ES-I3 (cell line): ENCODE results near the gene ENDOV.

Source experiments
- H3K36me3 ChIP-seq: 2 replicates; pipeline ENCODE4 v1.6.1; 2013; ENCODE audit warnings: mild to moderate bottlenecking, low read length, control low read depth, moderate library complexity; ENCODE audit not compliant: insufficient read depth
- H3K4me1 ChIP-seq: 2 replicates; pipeline ENCODE4 v1.6.1; 2013; ENCODE audit warnings: mild to moderate bottlenecking, control low read depth, low read length; ENCODE audit not compliant: insufficient read depth
- H3K9ac ChIP-seq: 2 replicates; pipeline ENCODE4 v1.6.1; 2013; ENCODE audit warnings: low read depth, mild to moderate bottlenecking, low read length, moderate library complexity
- H3K9me3 ChIP-seq: 2 replicates; pipeline ENCODE4 v1.6.1; 2013; ENCODE audit warnings: mild to moderate bottlenecking, low read length, moderate library complexity; ENCODE audit not compliant: control insufficient read depth, insufficient read depth

ENDOV gene

DNA sequence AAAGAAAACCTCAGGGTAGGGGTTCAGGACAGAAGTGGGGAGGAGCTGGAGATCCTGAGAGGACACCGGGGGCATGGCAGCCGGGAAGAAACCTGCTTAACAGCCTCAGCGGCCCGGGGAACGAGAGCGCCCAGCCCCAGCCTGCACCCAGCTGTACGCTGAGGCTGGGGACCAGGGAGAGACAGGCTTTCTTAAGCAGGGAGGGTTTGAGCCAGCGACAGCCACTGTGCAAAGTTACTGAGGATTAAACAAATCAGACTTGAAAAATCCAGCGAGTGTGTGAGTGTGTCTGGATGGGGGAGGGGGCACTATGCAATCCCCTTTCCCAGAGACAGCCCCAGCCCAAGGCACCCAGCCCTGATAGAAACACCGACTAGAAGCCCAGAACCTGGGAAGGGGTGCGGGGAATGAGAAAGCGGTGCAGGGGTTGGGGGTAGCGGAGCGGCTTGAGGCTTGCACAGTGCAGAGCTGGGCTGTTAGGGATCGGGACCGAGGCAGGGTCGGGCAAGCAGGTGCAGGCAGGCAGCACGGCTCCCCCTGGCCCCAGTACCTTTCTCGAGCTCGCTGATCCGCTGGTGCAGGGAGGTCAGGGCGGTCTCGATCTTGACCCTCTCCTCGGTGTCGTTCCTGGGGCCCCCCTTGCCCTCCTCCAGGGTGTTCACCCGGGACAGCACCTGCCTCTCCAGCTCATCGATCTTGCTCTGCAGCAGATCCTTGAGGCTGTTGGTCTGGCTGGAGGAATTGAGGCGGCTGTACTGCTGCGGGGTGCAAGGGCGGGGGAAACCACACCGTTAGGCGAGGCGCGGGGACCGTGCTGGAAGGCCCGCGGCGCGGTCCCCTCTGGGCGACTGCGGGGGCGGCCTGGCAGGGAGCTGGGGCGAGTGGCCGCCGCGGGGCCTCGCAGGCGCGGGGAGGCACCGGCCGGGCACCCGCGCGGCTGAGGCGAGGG is 60.3 kb downstream of the ENDOV start:
- Histone ChIP-seq H3K36me3 (no peaks in the 10 kb centered on the region), H3K9me3 (no peaks in the 10 kb centered on the region), H3K9ac (peak overlapping the region; percentile 39; the same call in 1 of the 2 replicates), H3K4me1 (peaks cover 6% of the 10 kb centered on the region; the same call in 1 of the 2 replicates)

DNA sequence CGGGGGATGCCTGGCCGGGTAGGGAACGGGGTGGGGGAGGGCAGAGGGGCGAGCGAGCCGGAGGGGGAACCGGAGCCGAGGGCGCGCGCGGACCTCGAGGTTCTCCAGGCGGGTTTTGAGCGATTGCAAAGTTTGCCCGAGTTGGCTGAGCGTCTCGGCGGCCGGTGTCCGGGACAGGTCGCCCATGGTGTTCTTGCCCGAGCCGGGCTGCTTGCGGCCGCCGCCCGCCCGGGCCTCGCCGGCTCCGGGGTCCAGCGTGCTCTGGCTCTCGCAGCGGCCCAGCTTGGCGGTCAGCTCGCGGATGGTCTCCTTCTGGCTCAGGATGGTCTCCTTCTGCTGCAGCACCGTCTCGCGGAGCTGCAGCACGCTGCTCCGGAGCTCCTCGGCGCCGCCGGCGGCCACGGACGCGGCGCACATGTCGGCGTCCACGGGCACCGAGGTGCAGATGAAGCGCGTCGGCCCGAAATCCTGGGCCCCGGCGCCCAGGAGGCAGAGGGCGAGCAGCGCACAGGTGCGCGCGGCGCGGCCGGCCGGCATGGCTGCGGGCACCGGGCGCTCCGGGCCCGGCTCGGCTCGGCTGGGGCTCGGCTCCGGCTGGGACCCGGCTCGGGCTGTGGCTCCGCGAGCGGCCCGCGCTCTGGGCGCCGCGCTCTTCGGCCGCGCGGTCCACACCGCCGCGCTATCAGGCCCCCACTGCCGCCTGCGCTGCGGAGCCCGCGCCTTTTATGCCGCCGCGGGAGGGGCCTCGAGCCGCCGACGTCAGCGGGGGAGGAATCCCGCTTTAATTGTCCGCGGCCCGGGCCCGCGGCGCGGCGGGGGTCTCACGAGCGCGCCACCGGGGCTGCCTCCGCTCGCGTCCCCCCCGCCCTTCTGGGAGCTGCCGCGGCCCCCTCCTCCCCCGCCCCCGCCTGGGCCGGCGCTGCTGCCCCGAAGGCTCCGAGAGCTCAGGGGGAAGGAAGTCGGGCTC is 61.2 kb downstream of the ENDOV start, which contains the start of gene NPTX1:
Gene NPTX1 (minus strand): TSS at position 698 of the 967 bp plus-strand sequence. CDS start 161 bp downstream, at position 537.
- peaks cover 8% of the 10 kb centered on the region; the same call in 1 of the 2 replicates for H3K4me1 ChIP-seq

DNA sequence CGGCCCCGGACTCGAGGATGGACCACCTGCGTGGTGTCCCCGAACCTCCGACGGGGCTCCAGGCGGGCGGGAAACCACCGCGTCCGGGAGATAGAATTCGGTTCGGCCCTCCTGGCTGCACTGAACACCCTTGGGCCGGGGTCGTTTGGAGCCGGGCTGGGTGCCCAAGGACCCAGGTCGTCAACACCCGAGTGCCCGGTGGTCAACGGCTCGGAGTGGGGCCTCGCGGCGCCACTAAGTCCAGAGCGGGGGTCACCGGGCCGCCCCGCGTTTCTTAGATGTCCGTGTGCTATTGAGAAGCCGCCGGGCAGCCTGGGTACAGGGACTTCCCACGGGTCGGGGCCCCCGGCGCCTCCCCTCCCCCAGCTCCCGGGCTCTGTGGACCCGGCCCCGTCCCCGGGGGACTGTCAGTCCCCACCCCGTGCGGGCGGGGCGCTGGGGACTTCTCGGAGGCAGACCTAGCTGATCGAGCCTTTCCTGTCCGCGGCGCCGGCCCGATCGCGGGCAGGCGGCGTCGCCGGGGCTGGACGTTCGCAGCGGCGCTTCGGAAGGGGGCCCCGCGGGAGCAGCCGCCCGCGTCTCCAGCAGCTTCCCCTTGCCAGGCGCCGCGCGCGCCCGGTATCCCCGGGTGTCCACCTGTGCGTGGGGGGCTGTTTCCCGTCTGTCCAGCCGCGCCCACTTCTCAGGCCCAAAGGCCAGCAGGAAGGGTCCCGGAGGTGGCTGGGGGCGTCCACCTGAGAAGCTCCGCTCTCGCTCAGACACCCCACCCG is 62.1 kb downstream of the ENDOV start:
- Histone ChIP-seq H3K9ac (peak overlapping the region; percentile 52; the same call in 1 of the 2 replicates), H3K9me3 (no peaks in the 10 kb centered on the region), H3K4me1 (peaks cover 15% of the 10 kb centered on the region; the same call in 1 of the 2 replicates), H3K36me3 (no peaks in the 10 kb centered on the region)

More for the DNA sequence above, 61.2 kb downstream of the ENDOV start, which contains the start of gene NPTX1:
- H3K9me3 ChIP-seq, result no peaks in the 10 kb centered on the region
- no peaks in the 10 kb centered on the region for H3K36me3 ChIP-seq
- peak within 1 kb of the TSS; percentile 52; the same call in 1 of the 2 replicates for H3K9ac ChIP-seq

DNA sequence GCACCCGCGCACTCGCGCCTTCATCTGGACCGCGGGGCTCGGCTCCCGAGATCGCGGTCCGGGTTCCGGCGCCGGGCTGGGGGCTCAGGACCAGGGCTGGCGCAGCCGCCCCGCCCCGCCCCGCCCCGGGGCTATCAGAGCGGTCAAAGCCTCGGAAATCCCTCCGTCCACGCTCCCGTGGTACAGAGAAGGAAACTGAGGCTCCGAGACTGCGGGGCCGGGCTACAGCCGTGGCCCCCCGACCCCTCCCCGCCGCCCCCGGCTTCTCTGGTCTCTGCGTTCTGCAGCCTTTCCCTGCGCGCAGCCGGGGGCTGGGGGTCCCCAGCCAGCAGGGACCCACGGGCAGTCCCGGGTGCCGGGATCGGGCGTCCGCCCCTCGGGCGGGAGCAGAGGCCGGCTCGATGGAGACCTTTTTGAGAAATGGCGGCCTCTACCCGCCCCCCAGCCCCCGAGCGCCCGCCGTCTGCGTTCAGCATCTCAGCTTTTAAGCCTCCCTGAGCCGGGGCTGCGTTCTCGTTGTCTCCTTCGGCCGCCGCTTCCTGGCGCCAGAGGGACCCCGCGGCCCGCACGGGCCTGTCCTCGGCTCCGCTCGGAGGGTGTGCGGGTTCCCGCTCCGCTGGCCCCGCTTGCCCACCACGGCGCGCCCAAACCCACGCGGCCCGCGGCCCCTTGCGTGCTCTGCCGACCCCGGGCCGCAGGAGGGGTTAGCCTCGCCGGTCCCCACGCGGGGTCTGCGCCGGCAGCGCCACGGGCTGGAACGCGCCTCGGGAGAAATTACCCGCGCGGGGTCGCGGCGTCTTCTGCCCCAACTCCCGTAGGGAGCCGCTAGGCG is 62.9 kb downstream of the ENDOV start:
- Histone ChIP-seq H3K36me3 (no peaks in the 10 kb centered on the region), H3K9me3 (no peaks in the 10 kb centered on the region), H3K9ac (peak overlapping the region; percentile 52; the same call in 1 of the 2 replicates), H3K4me1 (peaks cover 17% of the 10 kb centered on the region; the same call in 1 of the 2 replicates)

DNA sequence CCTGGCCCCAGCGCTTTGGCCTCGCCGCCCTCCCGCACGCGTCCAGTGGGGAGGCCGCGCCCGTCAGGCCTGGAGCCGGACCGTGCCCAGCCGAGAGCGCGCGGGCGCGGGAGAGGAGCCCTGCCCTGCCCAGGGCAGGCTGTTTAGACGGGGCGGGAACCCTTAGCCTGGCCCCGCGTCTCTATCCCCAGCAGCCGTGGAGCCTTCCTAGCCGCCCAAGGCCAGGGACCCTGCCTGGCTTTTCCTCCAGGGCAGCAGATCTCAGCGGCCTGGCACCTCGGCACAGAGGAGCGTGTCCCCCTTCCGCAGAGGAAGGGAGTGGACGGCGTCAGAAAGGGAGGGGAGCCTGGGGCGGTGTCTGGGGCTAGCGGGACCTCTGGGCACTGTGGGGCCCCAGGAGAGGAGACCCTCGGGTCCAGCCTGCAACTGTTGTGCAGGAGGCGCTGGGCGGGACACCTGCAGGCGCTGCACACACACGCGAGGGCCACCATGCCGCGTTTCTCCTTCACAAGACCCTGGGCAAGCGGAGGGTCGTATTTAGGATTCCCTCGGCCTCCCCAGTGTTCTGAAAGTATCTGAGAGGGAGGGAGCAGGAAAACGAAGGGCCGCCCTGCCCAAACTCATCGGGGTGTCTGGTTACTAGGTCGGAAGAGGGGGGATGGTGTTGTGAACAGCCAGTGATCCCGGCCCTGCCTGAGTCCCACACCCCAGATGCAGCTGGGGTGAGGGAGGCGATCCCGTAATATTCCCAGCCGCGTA is 63.7 kb downstream of the ENDOV start:
- Histone ChIP-seq H3K9ac (peak overlapping the region; percentile 52; the same call in 1 of the 2 replicates), H3K4me1 (peaks cover 17% of the 10 kb centered on the region; the same call in 1 of the 2 replicates), H3K9me3 (no peaks in the 10 kb centered on the region)

DNA sequence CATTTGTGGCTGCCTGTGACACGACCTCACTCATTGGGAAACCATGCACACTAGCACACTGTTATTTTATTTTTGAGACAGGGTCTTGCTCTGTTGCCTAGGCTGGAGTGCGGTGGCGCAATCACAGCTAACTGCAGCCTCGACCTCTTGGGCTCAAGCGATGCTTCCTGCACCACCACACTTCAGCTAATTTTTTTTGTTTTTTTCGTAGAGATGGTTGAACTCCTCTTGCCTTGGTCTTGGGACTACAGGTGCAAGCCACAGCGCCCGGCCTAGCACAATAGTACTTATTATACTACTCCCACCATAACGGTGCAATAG is 64.2 kb downstream of the ENDOV start:
- H3K4me1 ChIP-seq, result peaks cover 17% of the 10 kb centered on the region; the same call in 1 of the 2 replicates
- no peaks in the 10 kb centered on the region for H3K9me3 ChIP-seq
- H3K9ac ChIP-seq, result no peak overlapping the region
- H3K36me3 ChIP-seq, result no peaks in the 10 kb centered on the region

More for the DNA sequence above, 63.7 kb downstream of the ENDOV start:
- H3K36me3 ChIP-seq, result no peaks in the 10 kb centered on the region

DNA sequence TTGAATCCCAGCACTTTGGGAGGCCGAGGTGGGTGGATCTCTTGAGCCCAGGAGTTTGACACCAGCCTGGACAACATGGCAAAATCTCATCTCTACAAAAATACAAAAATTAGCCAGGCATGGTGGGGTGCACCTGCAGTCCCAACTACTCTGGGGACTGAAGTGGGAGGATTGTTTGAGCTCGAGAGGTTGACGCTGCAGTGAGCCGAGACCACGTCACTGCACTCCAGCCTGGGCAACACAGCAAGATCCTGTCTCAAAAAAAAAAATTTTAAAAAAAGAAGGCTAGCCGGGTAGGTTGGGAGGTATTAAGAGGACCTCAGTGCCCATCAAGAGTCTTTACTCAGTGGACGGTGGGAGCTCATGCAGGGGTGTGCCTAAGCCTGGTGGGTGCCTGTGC is 65.3 kb downstream of the ENDOV start:
- H3K36me3 ChIP-seq, result no peaks in the 10 kb centered on the region
- peaks cover 12% of the 10 kb centered on the region; the same call in 1 of the 2 replicates for H3K4me1 ChIP-seq
- H3K9me3 ChIP-seq, result no peaks in the 10 kb centered on the region
- no peak overlapping the region for H3K9ac ChIP-seq

DNA sequence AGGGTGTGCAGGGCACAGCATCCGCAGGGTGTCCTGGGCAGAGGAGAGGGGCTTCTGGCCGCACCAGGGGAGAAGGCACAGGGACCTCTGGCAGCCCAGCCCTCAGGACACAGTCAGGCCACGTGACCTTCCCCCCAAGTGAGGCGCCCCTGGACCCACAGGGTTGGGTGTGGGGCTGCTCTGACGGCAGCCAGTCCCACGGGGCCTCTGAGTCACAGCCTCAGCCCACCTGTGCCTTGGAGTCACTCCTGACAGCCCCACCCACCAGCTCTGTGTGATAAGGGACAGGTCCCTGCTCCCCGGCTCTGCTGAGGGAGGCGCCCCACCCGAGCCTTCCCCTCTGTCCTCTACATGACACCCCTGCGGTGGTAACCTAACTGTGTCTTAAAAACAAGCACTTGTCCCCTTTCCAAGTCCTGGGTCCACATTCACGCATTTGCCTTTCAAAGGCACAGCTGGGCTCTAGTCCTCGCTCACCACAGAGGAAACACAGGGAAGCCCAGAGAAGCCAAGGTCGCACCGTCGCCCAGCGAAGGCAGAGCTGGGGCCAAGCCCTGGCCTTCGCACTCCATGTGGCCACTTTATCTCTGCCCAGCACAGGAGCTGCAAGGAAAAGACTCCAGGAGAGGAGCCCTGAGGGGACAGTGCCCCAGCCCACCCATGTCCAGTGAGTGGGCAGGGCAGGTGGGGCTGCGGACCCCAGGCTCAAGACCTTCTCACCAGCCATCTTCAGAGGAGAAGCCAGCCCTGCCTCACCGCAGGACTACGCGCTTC is 66.5 kb downstream of the ENDOV start:
- no peaks in the 10 kb centered on the region for H3K36me3 ChIP-seq
- H3K9ac ChIP-seq, result no peak overlapping the region
- H3K9me3 ChIP-seq, result no peaks in the 10 kb centered on the region
- peaks cover 10% of the 10 kb centered on the region; the same call in 1 of the 2 replicates for H3K4me1 ChIP-seq

DNA sequence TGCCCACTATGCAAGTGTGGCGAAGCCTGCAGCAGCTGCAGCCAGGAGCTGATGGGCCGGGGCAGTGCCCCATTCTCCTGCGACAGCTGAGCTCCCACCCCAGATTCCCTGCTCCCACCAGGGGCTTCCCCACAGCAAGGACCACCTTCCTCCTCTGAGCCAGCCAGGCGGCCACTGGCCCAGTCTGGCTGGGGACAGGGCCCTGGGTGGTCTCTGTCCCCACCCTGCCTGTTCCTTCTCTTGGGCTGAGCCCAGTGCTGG is 67.0 kb downstream of the ENDOV start:
- peaks cover 11% of the 10 kb centered on the region for H3K4me1 ChIP-seq

DNA sequence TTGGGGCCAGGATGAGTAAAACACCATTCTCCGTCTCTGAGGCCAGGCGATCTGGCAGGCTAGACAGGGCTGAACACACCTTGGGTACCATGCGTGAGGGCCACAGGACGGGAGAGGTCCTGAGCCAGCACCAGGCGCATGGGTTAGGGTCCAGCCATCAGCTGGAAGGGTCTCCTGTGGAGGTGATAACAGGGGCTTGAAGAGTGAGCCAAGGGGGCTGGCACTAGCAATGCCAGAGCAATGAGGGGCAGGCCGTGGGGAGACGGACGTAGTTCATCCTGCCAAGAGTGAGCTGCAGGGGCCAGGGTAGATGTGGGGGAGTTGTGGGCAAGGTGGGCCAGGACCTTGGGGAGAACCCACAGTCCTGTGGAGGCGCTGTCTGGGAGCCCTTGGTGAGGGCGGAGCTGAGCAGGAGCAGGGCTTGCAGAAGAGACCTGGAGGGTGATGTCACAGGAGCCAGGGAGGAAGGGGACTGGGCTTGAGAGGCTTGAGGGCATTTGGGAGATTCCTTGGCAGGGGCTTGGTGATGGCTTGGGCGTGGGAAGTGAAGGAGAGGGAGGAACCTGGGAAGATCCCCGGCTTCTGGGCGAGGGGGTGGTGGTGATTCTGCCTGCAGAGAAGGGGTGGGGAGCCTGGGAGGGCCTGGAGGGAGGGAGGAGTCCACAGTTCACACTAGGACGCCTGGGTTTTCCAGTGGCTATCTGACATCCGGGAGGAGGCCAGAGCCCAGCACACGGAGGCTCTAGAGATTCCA is 67.8 kb downstream of the ENDOV start:
- peaks cover 14% of the 10 kb centered on the region for H3K4me1 ChIP-seq
- no peak overlapping the region for H3K9ac ChIP-seq
- H3K9me3 ChIP-seq, result no peaks in the 10 kb centered on the region
- no peaks in the 10 kb centered on the region for H3K36me3 ChIP-seq

More for the DNA sequence above, 67.0 kb downstream of the ENDOV start:
- H3K9ac ChIP-seq, result no peak overlapping the region
- no peaks in the 10 kb centered on the region for H3K9me3 ChIP-seq
- no peaks in the 10 kb centered on the region for H3K36me3 ChIP-seq

DNA sequence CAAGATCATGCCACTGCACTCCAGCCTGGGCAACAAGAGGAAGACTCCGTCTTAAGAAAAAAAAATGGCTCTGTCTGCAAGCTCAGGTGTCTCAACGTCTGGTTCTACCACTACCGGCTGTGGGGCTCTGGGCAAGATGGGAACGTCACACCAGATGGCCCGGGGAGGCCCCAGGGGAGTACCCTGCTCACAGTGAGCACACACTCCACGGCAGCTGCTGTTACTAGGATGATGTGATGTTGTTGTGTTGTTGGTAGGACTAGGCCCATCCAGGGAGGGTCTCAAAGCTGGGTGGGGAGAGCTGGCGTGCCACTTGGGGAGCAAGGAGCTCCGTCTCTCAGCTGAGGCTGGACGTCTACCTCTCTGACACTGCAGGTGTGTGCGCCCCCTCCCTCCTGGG is 70.9 kb downstream of the ENDOV start:
- no peaks in the 10 kb centered on the region for H3K9me3 ChIP-seq
- peaks cover 14% of the 10 kb centered on the region for H3K4me1 ChIP-seq
- H3K9ac ChIP-seq, result no peak overlapping the region
- H3K36me3 ChIP-seq, result no peaks in the 10 kb centered on the region
